ENCODE results near the gene CNN2. TPM values are rescaled to one million over a fixed set of nuclear protein-coding genes. Genes with fewer than 3 reads are reported as not detected.

The CNN2 gene
- total and polyA plus RNA-seq, 2 of the 13 experiments (the other 11 are each of a cell fraction or from before 2014, with no cell fraction given), result 63.6 to 70.0 TPM

GRCh38 chr19:984165-984967 is 42.0 kb upstream of the CNN2 start, which contains the start of gene WDR18 (continued):
- TF ChIP-seq RAD51 (IDR thresholded peaks at IDR 0.05; ENCODE audit: borderline replicate concordance) (no peak), PITX1 (CRISPR knock-in tag; IDR thresholded peaks at IDR 0.05) (peak; percentile 32; the same call in 1 of the 2 replicates), HNRNPK (IDR thresholded peaks at IDR 0.05; ENCODE audit: low read depth, low read length, poor library complexity, severe bottlenecking) (no peak), REL (CRISPR knock-in tag; conservative IDR thresholded peaks at IDR 0.05) (no peak), SNRNP70 (IDR thresholded peaks at IDR 0.05; ENCODE audit: low read depth, low read length) (no peak), ZNF878 (CRISPR knock-in tag; IDR thresholded peaks at IDR 0.05) (no peak), EP300 (IDR thresholded peaks at IDR 0.05; ENCODE audit: low read depth in 2 of 2, low read length in 2 of 2) (no peak), EP300 (CRISPR knock-in tag; IDR thresholded peaks at IDR 0.05; ENCODE audit: borderline replicate concordance) (peak; percentile 20; the same call in 1 of the 2 replicates), KIAA2018 (CRISPR knock-in tag; IDR thresholded peaks at IDR 0.05; ENCODE audit: borderline replicate concordance) (no peak)
- TF ChIP-seq, protein P1, sequence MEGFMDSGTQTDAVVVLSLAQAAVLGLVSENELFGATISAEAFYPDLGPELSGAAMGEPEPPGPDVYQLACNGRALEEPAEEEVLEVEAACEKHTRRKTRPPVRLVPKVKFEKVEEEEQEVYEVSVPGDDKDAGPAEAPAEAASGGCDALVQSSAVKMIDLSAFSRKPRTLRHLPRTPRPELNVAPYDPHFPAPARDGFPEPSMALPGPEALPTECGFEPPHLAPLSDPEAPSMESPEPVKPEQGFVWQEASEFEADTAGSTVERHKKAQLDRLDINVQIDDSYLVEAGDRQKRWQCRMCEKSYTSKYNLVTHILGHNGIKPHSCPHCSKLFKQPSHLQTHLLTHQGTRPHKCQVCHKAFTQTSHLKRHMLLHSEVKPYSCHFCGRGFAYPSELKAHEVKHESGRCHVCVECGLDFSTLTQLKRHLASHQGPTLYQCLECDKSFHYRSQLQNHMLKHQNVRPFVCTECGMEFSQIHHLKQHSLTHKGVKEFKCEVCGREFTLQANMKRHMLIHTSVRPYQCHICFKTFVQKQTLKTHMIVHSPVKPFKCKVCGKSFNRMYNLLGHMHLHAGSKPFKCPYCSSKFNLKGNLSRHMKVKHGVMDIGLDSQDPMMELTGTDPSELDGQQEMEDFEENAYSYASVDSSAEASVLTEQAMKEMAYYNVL (CRISPR knock-in tag; IDR thresholded peaks at IDR 0.05; ENCODE audit: borderline replicate concordance), result 0 out of 2 replicates have a peak, but pooled peaks have one; percentile 43
- TF ChIP-seq, protein P2, sequence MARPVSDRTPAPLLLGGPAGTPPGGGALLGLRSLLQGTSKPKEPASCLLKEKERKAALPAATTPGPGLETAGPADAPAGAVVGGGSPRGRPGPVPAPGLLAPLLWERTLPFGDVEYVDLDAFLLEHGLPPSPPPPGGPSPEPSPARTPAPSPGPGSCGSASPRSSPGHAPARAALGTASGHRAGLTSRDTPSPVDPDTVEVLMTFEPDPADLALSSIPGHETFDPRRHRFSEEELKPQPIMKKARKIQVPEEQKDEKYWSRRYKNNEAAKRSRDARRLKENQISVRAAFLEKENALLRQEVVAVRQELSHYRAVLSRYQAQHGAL (CRISPR knock-in tag; IDR thresholded peaks at IDR 0.05; ENCODE audit: not compliant biosample characterization), result no peak
- TF ChIP-seq, protein P3, sequence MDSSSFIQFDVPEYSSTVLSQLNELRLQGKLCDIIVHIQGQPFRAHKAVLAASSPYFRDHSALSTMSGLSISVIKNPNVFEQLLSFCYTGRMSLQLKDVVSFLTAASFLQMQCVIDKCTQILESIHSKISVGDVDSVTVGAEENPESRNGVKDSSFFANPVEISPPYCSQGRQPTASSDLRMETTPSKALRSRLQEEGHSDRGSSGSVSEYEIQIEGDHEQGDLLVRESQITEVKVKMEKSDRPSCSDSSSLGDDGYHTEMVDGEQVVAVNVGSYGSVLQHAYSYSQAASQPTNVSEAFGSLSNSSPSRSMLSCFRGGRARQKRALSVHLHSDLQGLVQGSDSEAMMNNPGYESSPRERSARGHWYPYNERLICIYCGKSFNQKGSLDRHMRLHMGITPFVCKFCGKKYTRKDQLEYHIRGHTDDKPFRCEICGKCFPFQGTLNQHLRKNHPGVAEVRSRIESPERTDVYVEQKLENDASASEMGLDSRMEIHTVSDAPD (CRISPR knock-in tag; IDR thresholded peaks at IDR 0.05), result no peak; the same call in 1 of the 2 replicates

All from HepG2 (cell line).